Measurements from ENCODE around the gene NGEF. TPM values are rescaled to one million over a fixed set of nuclear protein-coding genes. Genes with fewer than 3 reads are reported as not detected.

Gene NGEF
- total RNA-seq, 2 experiments from 2014 or later: 0.63 TPM; not detected in 1

- CTCF ChIA-PET: no interaction called here
- intact Hi-C loops (cut with micrococcal nuclease): no loop called here
- no peak overlapping the region for H3K4me3 Mint-ChIP-seq
- no peak overlapping the region for H3K27ac Mint-ChIP-seq
- TF ChIP-seq, protein P1, sequence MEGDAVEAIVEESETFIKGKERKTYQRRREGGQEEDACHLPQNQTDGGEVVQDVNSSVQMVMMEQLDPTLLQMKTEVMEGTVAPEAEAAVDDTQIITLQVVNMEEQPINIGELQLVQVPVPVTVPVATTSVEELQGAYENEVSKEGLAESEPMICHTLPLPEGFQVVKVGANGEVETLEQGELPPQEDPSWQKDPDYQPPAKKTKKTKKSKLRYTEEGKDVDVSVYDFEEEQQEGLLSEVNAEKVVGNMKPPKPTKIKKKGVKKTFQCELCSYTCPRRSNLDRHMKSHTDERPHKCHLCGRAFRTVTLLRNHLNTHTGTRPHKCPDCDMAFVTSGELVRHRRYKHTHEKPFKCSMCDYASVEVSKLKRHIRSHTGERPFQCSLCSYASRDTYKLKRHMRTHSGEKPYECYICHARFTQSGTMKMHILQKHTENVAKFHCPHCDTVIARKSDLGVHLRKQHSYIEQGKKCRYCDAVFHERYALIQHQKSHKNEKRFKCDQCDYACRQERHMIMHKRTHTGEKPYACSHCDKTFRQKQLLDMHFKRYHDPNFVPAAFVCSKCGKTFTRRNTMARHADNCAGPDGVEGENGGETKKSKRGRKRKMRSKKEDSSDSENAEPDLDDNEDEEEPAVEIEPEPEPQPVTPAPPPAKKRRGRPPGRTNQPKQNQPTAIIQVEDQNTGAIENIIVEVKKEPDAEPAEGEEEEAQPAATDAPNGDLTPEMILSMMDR (IDR thresholded peaks at IDR 0.05): no peak
- ATAC-seq (no peak), DNase-seq (no peak)
- POLR2A ChIA-PET: no interaction called here
- no peaks in the 10 kb centered on the region for H3K36me3 Mint-ChIP-seq (ENCODE audit: low read depth)
- no peaks in the 10 kb centered on the region for H3K4me1 Mint-ChIP-seq (ENCODE audit: low read depth)
- no peaks in the 10 kb centered on the region for H3K9me3 Mint-ChIP-seq
- no peaks in the 10 kb centered on the region for H3K27me3 Mint-ChIP-seq
Observed at GRCh38 chr2:232976666-232977437, 36.2 kb downstream of the NGEF start.

DNA sequence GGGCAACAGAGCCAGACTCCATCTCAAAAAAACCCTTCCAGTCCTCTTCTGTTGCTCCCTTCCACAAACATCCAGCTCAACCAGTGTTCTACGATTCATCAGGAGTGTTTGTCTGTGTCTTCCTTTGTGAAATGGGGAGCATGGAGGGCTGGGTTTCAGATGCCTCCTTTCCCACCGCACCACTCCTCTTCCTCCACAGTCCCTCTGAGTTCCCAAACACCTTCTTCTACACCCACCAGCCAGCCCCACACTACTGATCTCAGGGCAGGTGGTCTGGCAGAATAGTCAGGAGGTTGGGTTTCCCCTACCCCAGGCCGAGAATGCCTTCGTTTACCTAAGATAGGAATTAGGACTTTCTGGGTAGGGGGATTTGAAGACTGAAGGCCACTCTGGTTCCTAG is 36.9 kb downstream of the NGEF start:
- Mint-ChIP-seq H3K36me3 (ENCODE audit: low read depth) (no peaks in the 10 kb centered on the region), H3K27me3 (no peaks in the 10 kb centered on the region), H3K4me1 (ENCODE audit: low read depth) (no peaks in the 10 kb centered on the region), H3K27ac (no peak overlapping the region), H3K4me3 (no peak overlapping the region), H3K9me3 (no peaks in the 10 kb centered on the region)
- CTCF ChIA-PET: interaction anchor here (0.7 kb wide), 1 partner anchor 247 kb away, joined by 3 read pairs; no protein-coding TSS in a partner anchor
- intact Hi-C loops (cut with micrococcal nuclease): no loop called here
- DNase-seq (no peak), ATAC-seq (no peak)
- POLR2A ChIA-PET: no interaction called here
- TF ChIP-seq, protein P1 (IDR thresholded peaks at IDR 0.05): no peak

DNA sequence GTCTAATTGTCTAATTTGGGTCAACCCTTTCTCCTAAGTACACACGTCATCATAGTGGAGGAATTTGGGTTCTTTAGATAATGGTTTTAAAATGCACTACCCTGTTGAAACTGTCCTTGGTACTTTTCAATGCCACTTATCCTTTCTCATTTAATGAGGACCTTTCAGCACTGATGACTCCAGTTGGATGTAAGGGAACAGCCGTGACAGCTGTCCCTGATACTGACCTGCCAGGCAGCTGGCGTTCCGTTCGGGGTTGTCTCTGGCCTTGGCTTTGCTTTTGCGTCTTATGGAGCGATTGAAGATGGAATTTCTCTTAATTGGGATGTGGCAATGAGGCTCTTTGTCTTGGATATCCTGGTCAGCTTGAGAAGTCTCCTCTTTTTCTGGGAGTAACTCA is 38.7 kb downstream of the NGEF start:
- ATAC-seq (no peak), DNase-seq (no peak)
- TF ChIP-seq, protein P1 (IDR thresholded peaks at IDR 0.05): no peak
- H3K4me1 Mint-ChIP-seq (ENCODE audit: low read depth): no peaks in the 10 kb centered on the region
- H3K27ac Mint-ChIP-seq: no peak overlapping the region
- intact Hi-C loops (cut with micrococcal nuclease): no loop called here
- H3K9me3 Mint-ChIP-seq: no peaks in the 10 kb centered on the region
- no peaks in the 10 kb centered on the region for H3K36me3 Mint-ChIP-seq (ENCODE audit: low read depth)
- no peak overlapping the region for H3K4me3 Mint-ChIP-seq
- no peaks in the 10 kb centered on the region for H3K27me3 Mint-ChIP-seq
- ChIA-PET CTCF (no interaction called here), POLR2A (no interaction called here)

DNA sequence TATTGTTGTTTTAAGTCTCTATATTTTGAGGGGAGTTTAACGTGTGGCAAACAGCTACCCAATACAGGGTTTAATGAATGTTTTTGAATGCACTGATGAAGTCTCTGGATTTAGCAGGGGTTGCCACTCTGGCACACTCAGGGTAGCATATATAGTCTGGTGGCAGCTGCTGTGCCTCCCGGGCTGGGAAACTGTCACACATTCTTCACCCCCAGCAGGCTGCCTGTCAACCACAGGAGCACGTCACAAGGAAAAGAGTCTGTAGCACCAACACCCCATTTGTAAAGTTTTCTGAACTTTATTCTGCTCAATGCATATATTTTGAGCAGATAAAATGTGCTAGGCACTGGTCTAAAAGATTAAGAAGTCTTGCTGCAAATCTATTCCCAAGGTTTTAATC is 39.3 kb downstream of the NGEF start:
- TF ChIP-seq, protein P1 (IDR thresholded peaks at IDR 0.05): no peak
- Mint-ChIP-seq H3K4me3 (no peak overlapping the region), H3K27ac (no peak overlapping the region), H3K27me3 (no peaks in the 10 kb centered on the region), H3K4me1 (ENCODE audit: low read depth) (no peaks in the 10 kb centered on the region), H3K36me3 (ENCODE audit: low read depth) (no peaks in the 10 kb centered on the region), H3K9me3 (no peaks in the 10 kb centered on the region)
- ATAC-seq: no peak
- ChIA-PET CTCF (no interaction called here), POLR2A (interaction anchor here (0.8 kb wide), 1 partner anchor 20 kb away, joined by 3 read pairs; no protein-coding TSS in a partner anchor)
- no peak for DNase-seq
- intact Hi-C loops (cut with micrococcal nuclease): no loop called here

DNA sequence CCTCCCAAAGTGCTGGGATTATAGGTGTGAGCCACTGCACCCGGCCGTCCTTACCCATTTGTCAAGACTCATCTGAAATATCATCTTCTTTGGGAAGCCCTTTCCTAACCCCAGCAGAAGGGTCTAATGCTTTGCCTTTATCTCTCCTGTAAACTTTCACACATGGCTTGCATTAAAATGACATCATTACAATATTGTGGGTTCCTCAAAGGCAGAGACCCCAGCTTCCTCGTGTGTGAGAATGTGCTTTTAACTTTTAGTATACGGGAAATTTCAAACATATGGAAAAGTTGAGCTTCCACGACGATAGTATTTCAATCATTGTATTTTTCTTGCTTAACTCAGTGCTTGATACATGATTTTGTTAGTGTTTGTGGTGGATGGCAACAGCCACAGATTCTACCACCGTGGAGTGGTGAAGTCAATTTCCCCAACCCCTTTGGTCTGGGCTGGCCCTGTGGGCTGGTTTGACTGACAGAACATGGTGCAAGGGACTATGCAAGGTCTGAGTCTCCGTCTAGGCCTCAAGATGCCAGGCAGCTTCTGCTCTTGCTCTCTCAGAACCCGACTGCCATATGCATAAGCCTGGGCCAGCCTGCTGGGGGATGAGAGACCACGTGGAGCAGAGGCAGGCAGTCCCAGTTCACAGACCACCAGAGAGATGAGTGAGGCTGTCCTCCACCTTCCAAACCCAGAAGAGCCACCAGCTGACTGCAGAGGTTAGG is 39.9 kb downstream of the NGEF start:
- DNase-seq: no peak
- H3K27ac Mint-ChIP-seq: no peak overlapping the region
- H3K36me3 Mint-ChIP-seq (ENCODE audit: low read depth): no peaks in the 10 kb centered on the region
- no peak for ATAC-seq
- POLR2A ChIA-PET: interaction anchor here (0.8 kb wide), 1 partner anchor 21 kb away, joined by 3 read pairs; no protein-coding TSS in a partner anchor
- intact Hi-C loops (cut with micrococcal nuclease): no loop called here
- no peaks in the 10 kb centered on the region for H3K4me1 Mint-ChIP-seq (ENCODE audit: low read depth)
- H3K9me3 Mint-ChIP-seq: no peaks in the 10 kb centered on the region
- CTCF ChIA-PET: no interaction called here
- H3K4me3 Mint-ChIP-seq: no peak overlapping the region
- TF ChIP-seq, protein P1 (IDR thresholded peaks at IDR 0.05): no peak
- no peaks in the 10 kb centered on the region for H3K27me3 Mint-ChIP-seq
